DND-41 (cell line): ENCODE data around the gene SLC39A5.

Source experiments
- ATAC-seq: fragments of 200-7000 bp; cut with Tn5 transposase; 3 replicates; pipeline ENCODE4 v1.9.1; 2021; ENCODE audit warnings: low read depth; ENCODE audit not compliant: insufficient read depth
- DNase-seq: peaks from one replicate; pipeline ENCODE4 v3.0.0-alpha.2; 2020
- H2AFZ ChIP-seq: 2 replicates; pipeline ENCODE4 v1.6.0; 2012; ENCODE audit warnings: low read depth, low read length
- H3K27ac ChIP-seq: 2 replicates; pipeline ENCODE4 v1.5.1; 2012; ENCODE audit warnings: low read length, inconsistent platforms
- H3K27me3 ChIP-seq: fragments of 200-600 bp; sonication (generic); 2 replicates; pipeline ENCODE4 v1.6.0; 2012; ENCODE audit warnings: low read length, mild to moderate bottlenecking, inconsistent platforms; ENCODE audit not compliant: insufficient read depth, poor library complexity
- H3K36me3 ChIP-seq: 2 replicates; pipeline ENCODE4 v1.5.1; 2012; ENCODE audit warnings: low read length, inconsistent platforms; ENCODE audit not compliant: insufficient read depth
- H3K4me1 ChIP-seq: 2 replicates; pipeline ENCODE4 v1.5.1; 2012; ENCODE audit warnings: mild to moderate bottlenecking, low read length; ENCODE audit not compliant: insufficient read depth
- H3K4me2 ChIP-seq: 2 replicates; pipeline ENCODE4 v1.6.0; 2012; ENCODE audit warnings: mild to moderate bottlenecking, moderate library complexity, low read length, inconsistent platforms; ENCODE audit not compliant: insufficient read depth
- H3K4me3 ChIP-seq, 2 experiments: fragments of 200-600 bp in 1 of 2; shearing (Covaris generic) in 1 of 2; 2 replicates each; pipeline ENCODE4 v1.5.1; 2012 to 2016; ENCODE audit warnings: inconsistent platforms in 2 of 2, low read length in 2 of 2, mild to moderate bottlenecking in 2 of 2, low read depth in 1 of 2, moderate library complexity in 1 of 2
- H3K79me2 ChIP-seq: 2 replicates; pipeline ENCODE4 v1.6.0; 2012; ENCODE audit warnings: low read length, inconsistent platforms; ENCODE audit not compliant: insufficient read depth
- H3K9ac ChIP-seq: 2 replicates; pipeline ENCODE4 v1.6.0; 2012; ENCODE audit warnings: low read depth, mild to moderate bottlenecking, inconsistent platforms, low read length, moderate library complexity
- H3K9me3 ChIP-seq: 2 replicates; pipeline ENCODE4 v1.5.1; 2012; ENCODE audit warnings: low read length, moderate library complexity, mild to moderate bottlenecking, inconsistent platforms; ENCODE audit not compliant: insufficient read depth, severe bottlenecking
- H4K20me1 ChIP-seq: 2 replicates; pipeline ENCODE4 v1.6.0; 2012; ENCODE audit warnings: low read length; ENCODE audit not compliant: insufficient read depth
- EZH2 ChIP-seq: IDR thresholded peaks from 3 replicates; pipeline ENCODE4 v1.6.1; 2012; ENCODE audit warnings: borderline replicate concordance, low read depth, mild to moderate bottlenecking, moderate library complexity, low read length, inconsistent platforms; ENCODE audit not compliant: severe bottlenecking
- TF ChIP-seq, protein P1 (sequence below): IDR thresholded peaks from 2 replicates; pipeline ENCODE4 v1.5.1; 2012; ENCODE audit warnings: borderline replicate concordance, low read length, moderate library complexity, mild to moderate bottlenecking; ENCODE audit not compliant: poor library complexity, severe bottlenecking; ENCODE audit errors: extremely low read depth

SLC39A5 gene

GRCh38 chr12:56230432-56231183 is 757 bp downstream of the SLC39A5 start:
- no peaks in the 10 kb centered on the region for H4K20me1 ChIP-seq
- H3K4me3 ChIP-seq: no peak overlapping the region
- no peaks in the 10 kb centered on the region for H3K27me3 ChIP-seq
- TF ChIP-seq EZH2: no peak
- TF ChIP-seq, protein P1, sequence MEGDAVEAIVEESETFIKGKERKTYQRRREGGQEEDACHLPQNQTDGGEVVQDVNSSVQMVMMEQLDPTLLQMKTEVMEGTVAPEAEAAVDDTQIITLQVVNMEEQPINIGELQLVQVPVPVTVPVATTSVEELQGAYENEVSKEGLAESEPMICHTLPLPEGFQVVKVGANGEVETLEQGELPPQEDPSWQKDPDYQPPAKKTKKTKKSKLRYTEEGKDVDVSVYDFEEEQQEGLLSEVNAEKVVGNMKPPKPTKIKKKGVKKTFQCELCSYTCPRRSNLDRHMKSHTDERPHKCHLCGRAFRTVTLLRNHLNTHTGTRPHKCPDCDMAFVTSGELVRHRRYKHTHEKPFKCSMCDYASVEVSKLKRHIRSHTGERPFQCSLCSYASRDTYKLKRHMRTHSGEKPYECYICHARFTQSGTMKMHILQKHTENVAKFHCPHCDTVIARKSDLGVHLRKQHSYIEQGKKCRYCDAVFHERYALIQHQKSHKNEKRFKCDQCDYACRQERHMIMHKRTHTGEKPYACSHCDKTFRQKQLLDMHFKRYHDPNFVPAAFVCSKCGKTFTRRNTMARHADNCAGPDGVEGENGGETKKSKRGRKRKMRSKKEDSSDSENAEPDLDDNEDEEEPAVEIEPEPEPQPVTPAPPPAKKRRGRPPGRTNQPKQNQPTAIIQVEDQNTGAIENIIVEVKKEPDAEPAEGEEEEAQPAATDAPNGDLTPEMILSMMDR: no peak
- H3K36me3 ChIP-seq: peaks cover 11% of the 10 kb centered on the region
- H3K4me1 ChIP-seq: peaks cover 7% of the 10 kb centered on the region
- H3K79me2 ChIP-seq: peaks cover 4% of the 10 kb centered on the region
- no peak overlapping the region for H3K27ac ChIP-seq
- no peak for ATAC-seq
- no peak overlapping the region for H3K4me2 ChIP-seq
- H2AFZ ChIP-seq: no peak overlapping the region
- H3K9me3 ChIP-seq: no peaks in the 10 kb centered on the region
- DNase-seq: no peak
- H3K9ac ChIP-seq: no peak overlapping the region

DNA sequence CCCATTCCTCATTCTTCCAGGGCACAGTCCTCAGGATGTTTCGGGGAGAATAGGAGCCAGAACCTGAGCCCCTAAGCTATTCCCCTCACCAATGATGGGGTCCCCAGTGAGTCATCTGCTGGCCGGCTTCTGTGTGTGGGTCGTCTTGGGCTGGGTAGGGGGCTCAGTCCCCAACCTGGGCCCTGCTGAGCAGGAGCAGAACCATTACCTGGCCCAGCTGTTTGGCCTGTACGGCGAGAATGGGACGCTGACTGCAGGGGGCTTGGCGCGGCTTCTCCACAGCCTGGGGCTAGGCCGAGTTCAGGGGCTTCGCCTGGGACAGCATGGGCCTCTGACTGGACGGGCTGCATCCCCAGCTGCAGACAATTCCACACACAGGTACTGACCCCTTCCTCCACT is 1.3 kb downstream of the SLC39A5 start:
- Histone ChIP-seq H3K4me1 (peaks cover 2% of the 10 kb centered on the region; the same call in 1 of the 2 replicates), H3K4me2 (no peak overlapping the region), H3K79me2 (0 out of 2 replicates have a peak, but pooled peaks cover under 1% of the 10 kb centered on the region), H3K36me3 (peaks cover 10% of the 10 kb centered on the region; the same call in 1 of the 2 replicates), H2AFZ (no peak overlapping the region), H3K27ac (no peak overlapping the region), H3K9me3 (no peaks in the 10 kb centered on the region), H3K9ac (no peak overlapping the region), H3K4me3 (no peak overlapping the region), H3K27me3 (no peaks in the 10 kb centered on the region), H4K20me1 (no peaks in the 10 kb centered on the region)
- no peak for TF ChIP-seq EZH2
- TF ChIP-seq, protein P1: no peak
- DNase-seq (no peak), ATAC-seq (no peak)

GRCh38 chr12:56234746-56235436 is 5.0 kb downstream of the SLC39A5 start:
- Histone ChIP-seq H3K27ac (no peak overlapping the region), H3K27me3 (no peaks in the 10 kb centered on the region), H3K4me3 (no peak overlapping the region), H3K79me2 (no peaks in the 10 kb centered on the region), H2AFZ (no peak overlapping the region), H4K20me1 (0 out of 2 replicates have a peak, but pooled peaks cover 5% of the 10 kb centered on the region), H3K9me3 (no peaks in the 10 kb centered on the region), H3K9ac (no peak overlapping the region), H3K4me1 (no peaks in the 10 kb centered on the region), H3K36me3 (peaks cover 37% of the 10 kb centered on the region), H3K4me2 (no peak overlapping the region)
- peak; percentile 15; the same call in 1 of the 3 replicates for ATAC-seq
- no peak for TF ChIP-seq EZH2
- TF ChIP-seq, protein P1: no peak
- DNase-seq: no peak
